Sigmoid colon (tissue), 7 donors: ENCODE data around the gene TMEM33. TPM values are rescaled to one million over a fixed set of nuclear protein-coding genes. Genes with fewer than 3 reads are reported as not detected.

ENCODE experiments used
- DNase-seq: peaks from one replicate; pipeline ENCODE4 v3.0.0-alpha.2; 2019
- H3K27ac ChIP-seq, 4 donors: fragments of 200-600 bp; sonication (generic); one replicate each; pipeline ENCODE4 v1.5.1; 2016 to 2019; ENCODE audit warnings: mild to moderate bottlenecking in 1 of 4
- H3K27me3 ChIP-seq, 3 donors: fragments of 200-600 bp; sonication (generic); one replicate each; pipeline ENCODE4 v1.5.1; 2019; ENCODE audit warnings: mild to moderate bottlenecking in 1 of 3
- H3K36me3 ChIP-seq, 4 donors: fragments of 200-600 bp; sonication (generic); one replicate each; pipeline ENCODE4 v1.5.1; 2016 to 2019
- H3K4me1 ChIP-seq, 4 donors: fragments of 200-600 bp; sonication (generic); one replicate each; pipeline ENCODE4 v1.5.1; 2017 to 2019
- H3K4me3 ChIP-seq, 4 donors: fragments of 200-600 bp; sonication (generic); one replicate each; pipeline ENCODE4 v1.5.1; 2017 to 2019; ENCODE audit warnings: mild to moderate bottlenecking in 2 of 4, moderate library complexity in 1 of 4
- H3K9me3 ChIP-seq, 4 donors: fragments of 200-600 bp in 3 of 4; sonication (generic) in 3 of 4; one replicate each; pipeline versions ENCODE4 v1.5.1 to v1.6.1; 2013 to 2019
- CTCF ChIP-seq, 4 experiments: fragments of 450-650 bp in 3 of 4; fragments of 200-600 bp in 1 of 4; IDR thresholded peaks; one replicate each; pipeline ENCODE4 v1.5.1; 2016 to 2019; ENCODE audit warnings: antibody characterized with exemption in 4 of 4, mild to moderate bottlenecking in 3 of 4, moderate library complexity in 2 of 4
- EP300 ChIP-seq, 4 donors: sonication (generic); formaldehyde crosslinking; IDR thresholded peaks; one replicate each; pipeline ENCODE4 v1.6.1; 2017; ENCODE audit warnings: antibody characterized with exemption in 4 of 4
- POLR2A ChIP-seq, 2 donors: fragments of 450-650 bp; IDR thresholded peaks; one replicate each; pipeline ENCODE4 v1.6.1; 2016; ENCODE audit warnings: antibody characterized with exemption in 2 of 2, mild to moderate bottlenecking in 2 of 2, moderate library complexity in 2 of 2
- POLR2AphosphoS5 ChIP-seq, 4 donors: sonication (generic); formaldehyde crosslinking; IDR thresholded peaks; one replicate each; pipeline ENCODE4 v1.6.1; 2017; ENCODE audit warnings: antibody characterized with exemption in 4 of 4
- WGBS, 2 donors: extraction: QIAGEN DNeasy Blood & Tissue Kit; methylation state at CpG; one replicate each; pipeline ENCODE4 v1.1.7; 2013; 5-methylcytosine and 5-hydroxymethylcytosine counted together
- intact Hi-C: fragments of 100-400 bp; cut with DNase I; formaldehyde crosslinking; loops from one replicate; pipeline ENCODE4 v1.15.1; 2023
- polyA plus RNA-seq, 3 donors: library from polyadenylated mRNA; stranded (reverse); fragments of 200-250 nt; gene quantifications; one replicate each; pipeline ENCODE4 v1.2.3, GENCODE V29; 2013
- small RNA-seq, 3 donors: library from RNA; depleted of rRNA; stranded (forward); fragments of <200 nt; gene quantifications; one replicate each; pipeline ENCODE3, GENCODE V24; 2016
- total RNA-seq, 4 donors: library from RNA; depleted of rRNA; stranded (reverse); fragments of >200 nt; gene quantifications; one replicate each; pipeline ENCODE4 v1.1.0, GENCODE V29; 2016
- donor health status: healthy with polysubstance abuse.
- donor health status: Bipolar disorder and iron deficiency.
- donor health status: healthy.

The TMEM33 gene
- total and polyA plus RNA-seq, 7 donors, result 9.0 to 30.1 (median 19.5) TPM

- Histone ChIP-seq H3K36me3 (peaks cover 0 to 18% (median 2%) of the 10 kb centered on the region in 4 donors), H3K4me3 (no peak overlapping the region), H3K9me3 (no peaks in the 10 kb centered on the region), H3K4me1 (peaks cover 0 to 4% (median 0%) of the 10 kb centered on the region in 4 donors), H3K27me3 (no peaks in the 10 kb centered on the region), H3K27ac (no peak overlapping the region)
- intact Hi-C loops, result no loop called here
- no peak for TF ChIP-seq EP300 (IDR thresholded peaks at IDR 0.05)
- TF ChIP-seq POLR2A (IDR thresholded peaks at IDR 0.05), result no peak
- no peak for TF ChIP-seq CTCF (IDR thresholded peaks at IDR 0.05)
- no peak for TF ChIP-seq POLR2AphosphoS5 (IDR thresholded peaks at IDR 0.05)
- no peak for DNase-seq
These were observed 64.1 kb downstream of the TMEM33 start for GRCh38 chr4:41999321-41999720.

GRCh38 chr4:42008011-42008786 is 73.0 kb downstream of the TMEM33 start:
- Histone ChIP-seq H3K36me3 (peaks cover 0 to 4% (median 2%) of the 10 kb centered on the region in 4 donors), H3K4me1 (no peaks in the 10 kb centered on the region), H3K27ac (no peak overlapping the region), H3K27me3 (no peaks in the 10 kb centered on the region), H3K9me3 (no peaks in the 10 kb centered on the region), H3K4me3 (no peak overlapping the region)
- DNase-seq, result no peak
- TF ChIP-seq EP300 (IDR thresholded peaks at IDR 0.05) (no peak), CTCF (IDR thresholded peaks at IDR 0.05) (no peak)
- intact Hi-C loops, result no loop called here
- 96 to 97% methylated on average over 3 of the region's 3 CpGs for WGBS, 2 donors

Small RNA genes within 50 kb of the gene (small RNA-seq; reads per million reads assigned to genes)
- gene AC108210.2, result 0 reads per million in 3 donors

Other genes with a start within 250 kb of the TMEM33 start
- gene PHOX2B, start 186.7 kb upstream of the TMEM33 start, total RNA-seq, result 1 to 10 TPM in 3 of 4 donors, under 1 TPM in 1; 0.33 to 3.6 (median 2.9) TPM
- 1 to 10 TPM in 1 of 3 donors, under 1 TPM in 1, not detected in 1; 0.60 to 1.6 TPM for gene PHOX2B, start 186.7 kb upstream of the TMEM33 start, polyA plus RNA-seq
- 1 to 10 TPM in 1 of 4 donors, under 1 TPM in 2, not detected in 1; under 0.01 to 1.1 (median 0.14) TPM for gene DCAF4L1, start 46.3 kb downstream of the TMEM33 start, total RNA-seq
- gene DCAF4L1, start 46.3 kb downstream of the TMEM33 start, polyA plus RNA-seq, result under 1 TPM in 1 of 3 donors, not detected in 2; 0.10 TPM
- gene SLC30A9, start 55.1 kb downstream of the TMEM33 start, total RNA-seq, result 10 to 100 TPM; 31.1 to 42.4 (median 40.8) TPM
- 10 to 100 TPM; 27.2 to 43.5 (median 29.4) TPM for gene SLC30A9, start 55.1 kb downstream of the TMEM33 start, polyA plus RNA-seq
- 1 to 10 TPM in 1 of 4 donors, under 1 TPM in 2, not detected in 1; 0.16 to 1.2 (median 0.36) TPM for gene BEND4, start 217.2 kb downstream of the TMEM33 start, total RNA-seq
- gene BEND4, start 217.2 kb downstream of the TMEM33 start, polyA plus RNA-seq, result under 1 TPM in 1 of 3 donors, not detected in 2; 0.67 TPM